ENCODE measurements around the gene LDLR. TPM values are rescaled to one million over a fixed set of nuclear protein-coding genes. Genes with fewer than 3 reads are reported as not detected.

LDLR gene
- total and polyA plus RNA-seq, 2 donors (not counting 1 experiment from before 2014, with no cell fraction given): 1.8 to 4.8 TPM

- H3K9ac ChIP-seq (ENCODE audit: low read length): no peak overlapping the region
Observed at GRCh38 chr19:11087870-11088505, 1.3 kb upstream of the LDLR start.

More at GRCh38 chr19:11087870-11088505, 1.3 kb upstream of the LDLR start:
- no peak overlapping the region for H3K4me3 Mint-ChIP-seq
- no peaks in the 10 kb centered on the region for H4K20me1 ChIP-seq (ENCODE audit: control insufficient read depth, insufficient read depth, low read length, poor library complexity, severe bottlenecking)
- H3K27ac Mint-ChIP-seq: no peak overlapping the region
- peaks cover 36 to 41% of the 10 kb centered on the region in 2 donors for H3K4me1 ChIP-seq (ENCODE audit: control insufficient read depth in 2 of 2, insufficient read depth in 2 of 2, low read length in 2 of 2)
- H3K36me3 ChIP-seq (replicated peaks in 1 of 2; ENCODE audit: control extremely low read depth in 1 of 2, control insufficient read depth in 1 of 2, extremely low read depth in 1 of 2, insufficient read depth in 2 of 2, low read length in 1 of 2): no peaks in the 10 kb centered on the region
- peaks cover 22% of the 10 kb centered on the region for H3K27me3 Mint-ChIP-seq
- intact Hi-C loops (cut with micrococcal nuclease): no loop called here
- peaks cover 1 to 39% (median 26%) of the 10 kb centered on the region in 3 donors for H3K9me3 ChIP-seq (ENCODE audit: control extremely low read depth in 1 of 3, control insufficient read depth in 2 of 3, insufficient read depth in 1 of 3, low read length in 2 of 3)
- H3K79me2 ChIP-seq (ENCODE audit: control insufficient read depth, insufficient read depth, low read length): no peaks in the 10 kb centered on the region
- DNase-seq: no peak
- WGBS (ENCODE audit: insufficient coverage): 100% methylated on average over 2 of the region's 4 CpGs
- ChIA-PET CTCF (interaction anchor here (2.0 to 2.7 kb wide), 2 partner anchors 38 to 52 kb away, joined by 7 to 8 read pairs; no protein-coding TSS in a partner anchor), POLR2A (no interaction called here)
- no peak for TF ChIP-seq CTCF (IDR thresholded peaks at IDR 0.05)
- no peak for TF ChIP-seq EZH2 (IDR thresholded peaks at IDR 0.05; ENCODE audit: borderline replicate concordance, insufficient read depth, low read depth, low read length, poor library complexity, severe bottlenecking)
- no peak for ATAC-seq (ENCODE audit: low read depth)
- H3K4me3 ChIP-seq (ENCODE audit: control extremely low read depth in 1 of 5, extremely low read depth in 1 of 5, insufficient read depth in 1 of 5, low read depth in 2 of 5, low read length in 4 of 5): no peak overlapping the region
- no peak overlapping the region for H3K4me2 ChIP-seq (replicated peaks; ENCODE audit: low read depth, low read length, poor library complexity, severe bottlenecking)
- peaks cover 22% of the 10 kb centered on the region for H3K4me1 Mint-ChIP-seq
- no peaks in the 10 kb centered on the region for H3K9me3 Mint-ChIP-seq (ENCODE audit: insufficient read depth)
- H3K27me3 ChIP-seq (replicated peaks in 1 of 4; ENCODE audit: control extremely low read depth in 1 of 4, control insufficient read depth in 3 of 4, insufficient read depth in 4 of 4, low read length in 3 of 4): peaks cover 0 to 57% (median 27%) of the 10 kb centered on the region in 4 experiments
- no peak overlapping the region for H2AFZ ChIP-seq (ENCODE audit: insufficient read depth, low read depth, low read length, poor library complexity, severe bottlenecking)
- H3K27ac ChIP-seq (ENCODE audit: low read length in 2 of 2): no peak overlapping the region
